ENCODE measurements around the gene ZNF716.
"Not testable (repeated sequence)": the region's sequence is repeated elsewhere in the genome, so short reads cannot be mapped to it uniquely, and the experiment has no call there.

ZNF716 gene

DNA sequence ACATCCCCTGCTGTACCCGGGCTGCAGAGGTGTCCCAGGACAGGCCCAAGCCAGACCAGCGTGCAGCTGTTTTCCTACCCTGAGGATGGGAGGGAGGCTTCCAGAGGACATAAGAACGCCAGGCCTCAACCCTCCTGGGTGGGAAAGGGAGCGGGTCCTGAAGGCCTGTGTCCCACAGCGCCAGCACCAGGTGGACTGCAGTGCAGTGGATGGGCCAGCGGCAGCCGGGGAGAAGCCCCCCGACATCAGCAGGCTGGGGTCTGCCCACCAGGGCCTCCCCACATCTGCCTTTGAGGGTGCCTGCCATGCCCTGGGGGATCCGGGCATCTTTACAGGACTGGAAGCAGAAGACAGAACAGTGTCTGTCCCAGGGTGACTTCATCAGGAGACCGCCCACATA is 22.8 kb upstream of the ZNF716 start:
- H3K9me3 ChIP-seq: peaks cover 9% of the 10 kb centered on the region
- TF ChIP-seq, protein P1, sequence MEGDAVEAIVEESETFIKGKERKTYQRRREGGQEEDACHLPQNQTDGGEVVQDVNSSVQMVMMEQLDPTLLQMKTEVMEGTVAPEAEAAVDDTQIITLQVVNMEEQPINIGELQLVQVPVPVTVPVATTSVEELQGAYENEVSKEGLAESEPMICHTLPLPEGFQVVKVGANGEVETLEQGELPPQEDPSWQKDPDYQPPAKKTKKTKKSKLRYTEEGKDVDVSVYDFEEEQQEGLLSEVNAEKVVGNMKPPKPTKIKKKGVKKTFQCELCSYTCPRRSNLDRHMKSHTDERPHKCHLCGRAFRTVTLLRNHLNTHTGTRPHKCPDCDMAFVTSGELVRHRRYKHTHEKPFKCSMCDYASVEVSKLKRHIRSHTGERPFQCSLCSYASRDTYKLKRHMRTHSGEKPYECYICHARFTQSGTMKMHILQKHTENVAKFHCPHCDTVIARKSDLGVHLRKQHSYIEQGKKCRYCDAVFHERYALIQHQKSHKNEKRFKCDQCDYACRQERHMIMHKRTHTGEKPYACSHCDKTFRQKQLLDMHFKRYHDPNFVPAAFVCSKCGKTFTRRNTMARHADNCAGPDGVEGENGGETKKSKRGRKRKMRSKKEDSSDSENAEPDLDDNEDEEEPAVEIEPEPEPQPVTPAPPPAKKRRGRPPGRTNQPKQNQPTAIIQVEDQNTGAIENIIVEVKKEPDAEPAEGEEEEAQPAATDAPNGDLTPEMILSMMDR (IDR thresholded peaks at IDR 0.05): no peak

DNA sequence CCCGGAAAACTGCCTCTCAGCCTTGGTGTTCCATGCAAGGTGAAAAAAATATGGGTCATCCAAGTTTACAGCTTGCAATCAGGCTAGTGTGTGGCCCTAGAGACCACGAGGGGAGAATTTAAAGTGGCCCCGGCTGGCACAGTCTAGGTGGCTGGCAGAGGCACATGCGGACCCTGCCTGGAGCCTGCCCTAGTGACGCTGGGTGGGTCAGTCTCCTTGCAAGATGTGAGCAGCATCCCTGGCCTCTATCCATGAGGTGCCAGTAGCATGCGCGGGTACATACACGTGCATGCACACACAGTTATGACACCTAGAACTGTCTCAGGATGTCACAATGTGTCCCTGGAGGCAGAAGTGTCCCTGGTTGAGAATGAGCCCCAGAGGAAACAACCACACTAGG is 22.4 kb upstream of the ZNF716 start:
- H3K9me3 ChIP-seq: peaks cover 9% of the 10 kb centered on the region
- H3K27ac ChIP-seq: no peak overlapping the region
- H3K4me3 ChIP-seq (ENCODE audit: low read depth in 1 of 2, low read length in 1 of 2): no peak overlapping the region
- no peaks in the 10 kb centered on the region for H3K4me1 ChIP-seq (ENCODE audit: control insufficient read depth in 1 of 2, insufficient read depth in 1 of 2, low read depth in 1 of 2, low read length in 1 of 2)
- no peaks in the 10 kb centered on the region for H3K27me3 ChIP-seq
- no peaks in the 10 kb centered on the region for H3K36me3 ChIP-seq
- TF ChIP-seq, protein P1 (IDR thresholded peaks at IDR 0.05): no peak

More for the DNA sequence above, 22.8 kb upstream of the ZNF716 start:
- Histone ChIP-seq H3K27me3 (no peaks in the 10 kb centered on the region), H3K4me3 (ENCODE audit: low read depth in 1 of 2, low read length in 1 of 2) (no peak overlapping the region), H3K36me3 (no peaks in the 10 kb centered on the region), H3K27ac (no peak overlapping the region), H3K4me1 (ENCODE audit: control insufficient read depth in 1 of 2, insufficient read depth in 1 of 2, low read depth in 1 of 2, low read length in 1 of 2) (no peaks in the 10 kb centered on the region)

DNA sequence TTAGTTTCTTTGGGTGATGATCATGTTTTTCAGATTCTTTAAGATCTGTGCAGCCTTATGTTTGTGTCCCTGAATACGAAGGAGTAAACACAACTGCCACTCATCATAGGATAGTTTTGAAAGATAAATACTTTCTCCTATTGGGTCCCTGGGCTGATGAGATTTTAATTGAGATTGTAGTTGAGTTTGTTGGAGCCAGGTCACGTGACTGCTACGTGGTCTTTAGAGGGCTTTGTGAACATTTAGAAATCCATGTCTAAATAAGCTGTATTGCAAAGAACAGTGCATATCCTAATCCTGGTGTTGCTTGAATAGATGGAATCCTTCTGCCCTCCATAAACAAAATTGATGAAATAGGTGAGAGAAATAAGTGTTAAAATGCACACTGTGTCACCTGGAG is 17.4 kb upstream of the ZNF716 start:
- no peaks in the 10 kb centered on the region for H3K27me3 ChIP-seq
- TF ChIP-seq, protein P1 (IDR thresholded peaks at IDR 0.05): no peak
- H3K9me3 ChIP-seq: no peaks in the 10 kb centered on the region

DNA sequence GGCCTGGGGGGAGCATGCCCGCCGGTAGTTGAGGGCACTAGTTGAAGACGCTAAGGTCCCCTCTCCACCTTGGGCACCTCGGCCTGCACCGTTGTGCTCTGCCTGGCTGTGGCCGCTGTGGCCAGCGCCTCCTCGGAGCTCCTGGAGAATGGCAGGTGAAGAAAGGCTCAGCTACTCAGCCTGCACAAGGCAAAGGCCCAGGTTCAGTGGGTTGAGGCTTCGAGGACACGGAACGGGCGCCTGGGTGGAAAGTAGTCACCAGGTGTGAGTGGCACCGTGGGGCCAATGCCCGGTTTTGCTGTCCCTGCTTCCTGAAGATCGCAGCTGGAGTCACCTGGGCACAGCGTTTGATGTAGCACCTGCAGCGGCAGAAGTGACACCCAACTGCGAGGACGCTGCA is 12.4 kb upstream of the ZNF716 start:
- Histone ChIP-seq H3K27ac (no peak overlapping the region), H3K36me3 (no peaks in the 10 kb centered on the region), H3K27me3 (no peaks in the 10 kb centered on the region), H3K9me3 (no peaks in the 10 kb centered on the region), H3K4me1 (ENCODE audit: control insufficient read depth in 1 of 2, insufficient read depth in 1 of 2, low read depth in 1 of 2, low read length in 1 of 2) (no peaks in the 10 kb centered on the region), H3K4me3 (ENCODE audit: low read depth in 1 of 2, low read length in 1 of 2) (no peak overlapping the region)
- TF ChIP-seq, protein P1 (IDR thresholded peaks at IDR 0.05): no peak

More for the DNA sequence above, 17.4 kb upstream of the ZNF716 start:
- Histone ChIP-seq H3K4me1 (ENCODE audit: control insufficient read depth in 1 of 2, insufficient read depth in 1 of 2, low read depth in 1 of 2, low read length in 1 of 2) (no peaks in the 10 kb centered on the region), H3K36me3 (no peaks in the 10 kb centered on the region), H3K4me3 (ENCODE audit: low read depth in 1 of 2, low read length in 1 of 2) (no peak overlapping the region), H3K27ac (no peak overlapping the region)

DNA sequence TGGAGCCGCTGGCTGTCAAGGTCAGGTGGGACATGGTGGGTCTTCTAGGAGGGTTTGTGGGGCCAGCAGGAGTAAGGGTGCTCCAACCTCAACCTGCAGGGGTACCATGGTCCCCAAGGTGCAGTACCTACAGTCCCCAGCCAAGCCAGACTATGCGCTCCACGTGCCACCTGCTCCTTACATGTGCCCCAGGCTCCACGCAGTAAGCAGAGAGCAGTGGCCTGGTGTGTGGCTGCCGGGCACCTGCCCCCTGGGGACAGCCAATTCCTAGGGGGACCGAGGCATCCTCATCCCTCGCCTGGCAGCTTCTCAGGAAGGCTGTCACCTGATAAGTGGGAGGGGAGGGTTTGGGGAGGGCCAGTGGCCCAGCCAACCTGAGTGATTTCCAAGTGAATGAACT is 11.7 kb upstream of the ZNF716 start:
- H3K36me3 ChIP-seq: no peaks in the 10 kb centered on the region
- no peaks in the 10 kb centered on the region for H3K9me3 ChIP-seq
- TF ChIP-seq, protein P1 (IDR thresholded peaks at IDR 0.05): no peak
- no peaks in the 10 kb centered on the region for H3K27me3 ChIP-seq
- H3K4me3 ChIP-seq (ENCODE audit: low read depth in 1 of 2, low read length in 1 of 2): no peak overlapping the region
- H3K4me1 ChIP-seq (ENCODE audit: control insufficient read depth in 1 of 2, insufficient read depth in 1 of 2, low read depth in 1 of 2, low read length in 1 of 2): no peaks in the 10 kb centered on the region
- no peak overlapping the region for H3K27ac ChIP-seq

DNA sequence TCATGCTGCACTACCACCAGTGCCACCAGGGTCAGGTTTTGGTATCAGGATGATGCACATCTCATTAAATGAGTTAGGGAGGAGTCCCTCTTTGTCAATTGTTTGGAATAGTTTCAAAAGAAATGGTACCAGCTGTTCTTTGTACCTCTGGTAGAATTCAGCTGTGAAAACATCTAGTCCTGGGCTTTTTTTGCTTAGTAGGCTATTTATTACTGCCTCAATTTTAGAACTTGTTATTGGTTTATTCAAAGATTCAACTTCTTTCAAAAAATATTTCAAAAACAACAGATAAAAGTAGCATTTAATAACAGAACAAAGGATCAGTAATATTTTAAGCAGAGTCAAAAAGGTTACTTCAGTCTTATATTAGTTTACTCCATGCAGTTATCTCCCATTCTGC is 6.4 kb upstream of the ZNF716 start:
- no peaks in the 10 kb centered on the region for H3K27me3 ChIP-seq
- no peak overlapping the region for H3K27ac ChIP-seq
- H3K4me1 ChIP-seq (ENCODE audit: control insufficient read depth in 1 of 2, insufficient read depth in 1 of 2, low read depth in 1 of 2, low read length in 1 of 2): no peaks in the 10 kb centered on the region
- H3K36me3 ChIP-seq: no peaks in the 10 kb centered on the region
- H3K4me3 ChIP-seq (ENCODE audit: low read depth in 1 of 2, low read length in 1 of 2): no peak overlapping the region
- H3K9me3 ChIP-seq: no peaks in the 10 kb centered on the region
- TF ChIP-seq, protein P1 (IDR thresholded peaks at IDR 0.05): no peak

DNA sequence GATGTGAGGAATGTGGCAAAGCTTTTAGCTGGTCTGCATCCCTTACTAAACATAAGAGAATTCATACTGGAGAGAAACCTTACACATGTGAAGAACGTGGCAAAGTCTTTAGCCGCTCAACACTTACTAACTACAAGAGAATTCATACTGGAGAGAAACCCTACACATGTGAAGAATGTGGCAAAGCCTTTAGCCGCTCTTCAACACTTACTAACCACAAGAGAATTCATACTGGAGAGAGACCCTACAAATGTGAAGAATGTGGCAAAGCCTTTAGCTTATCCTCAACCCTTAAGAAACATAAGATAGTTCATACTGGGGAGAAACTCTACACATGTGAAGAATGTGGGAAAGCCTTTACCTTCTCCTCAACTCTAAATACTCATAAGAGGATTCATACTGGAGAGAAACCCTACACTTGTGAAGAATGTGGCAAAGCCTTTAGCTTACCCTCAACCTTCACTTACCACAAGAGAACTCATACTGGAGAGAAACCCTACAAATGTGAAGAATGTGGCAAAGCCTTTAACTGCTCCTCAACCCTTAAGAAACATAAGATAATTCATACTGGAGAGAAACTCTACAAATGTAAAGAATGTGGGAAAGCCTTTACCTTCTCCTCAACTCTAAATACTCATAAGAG is 19.3 kb downstream of the ZNF716 start:
- H3K9me3 ChIP-seq: peaks cover 23% of the 10 kb centered on the region
- H3K27ac ChIP-seq: not testable (repeated sequence)

DNA sequence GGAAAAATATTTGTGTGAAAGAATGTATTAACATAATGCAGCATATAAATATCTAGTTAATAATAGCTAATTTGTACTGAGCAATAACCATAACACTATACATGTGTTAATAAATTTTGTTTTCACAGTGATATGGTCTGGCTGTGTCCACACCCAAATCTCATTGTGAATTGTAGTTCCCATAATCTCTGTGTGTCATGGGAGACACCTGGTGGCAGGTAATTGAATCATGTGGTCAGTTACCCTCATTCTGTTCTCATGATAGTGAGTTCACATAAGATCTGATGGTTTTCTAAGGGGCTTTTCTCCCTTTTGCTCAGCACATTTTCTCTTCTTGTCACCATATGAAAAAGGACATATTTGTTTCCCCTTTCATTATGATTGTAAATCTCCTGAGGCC is 30.3 kb downstream of the ZNF716 start:
- not testable (repeated sequence) for H3K27me3 ChIP-seq; H3K4me3 ChIP-seq (ENCODE audit: low read depth in 1 of 2, low read length in 1 of 2); H3K9me3 ChIP-seq

More for the DNA sequence above, 19.3 kb downstream of the ZNF716 start:
- H3K36me3 ChIP-seq; H3K4me3 ChIP-seq (ENCODE audit: low read depth in 1 of 2, low read length in 1 of 2); H3K27me3 ChIP-seq; H3K4me1 ChIP-seq (ENCODE audit: control insufficient read depth in 1 of 2, insufficient read depth in 1 of 2, low read depth in 1 of 2, low read length in 1 of 2): not testable (repeated sequence)

More for the DNA sequence above, 30.3 kb downstream of the ZNF716 start:
- H3K27ac ChIP-seq; H3K4me1 ChIP-seq (ENCODE audit: control insufficient read depth in 1 of 2, insufficient read depth in 1 of 2, low read depth in 1 of 2, low read length in 1 of 2); H3K36me3 ChIP-seq: not testable (repeated sequence)

All from neutrophil (primary cell).